NCI-H2029 (cell line): ENCODE measurements around the gene CARMIL1.
"Not testable (repeated sequence)": the region's sequence is repeated elsewhere in the genome, so short reads cannot be mapped to it uniquely, and the experiment has no call there.

ENCODE experiments used
- DNase-seq: peaks from one replicate; lab custom pipeline; 2025; lab: John Stamatoyannopoulos, UW

Gene CARMIL1

GRCh38 chr6:25277386-25277785 is 1.8 kb upstream of the CARMIL1 start:
- DNase-seq = no peak

GRCh38 chr6:25277857-25278256 is 1.3 kb upstream of the CARMIL1 start:
- DNase-seq = no peak

GRCh38 chr6:25278261-25278913 is 787 bp upstream of the CARMIL1 start:
- no peak for DNase-seq

- DNase-seq = no peak
These were observed 672 bp downstream of the CARMIL1 start for GRCh38 chr6:25279748-25280343.

GRCh38 chr6:25280344-25281074 is 1.3 kb downstream of the CARMIL1 start:
- DNase-seq = no peak

GRCh38 chr6:25286891-25287290 is 7.7 kb downstream of the CARMIL1 start:
- no peak for DNase-seq

GRCh38 chr6:25287941-25288340 is 8.8 kb downstream of the CARMIL1 start:
- DNase-seq = no peak

- no peak for DNase-seq
These were observed 9.3 kb downstream of the CARMIL1 start for GRCh38 chr6:25288518-25288917.

- DNase-seq = no peak
These were observed 11.3 kb downstream of the CARMIL1 start for GRCh38 chr6:25290306-25291060.

GRCh38 chr6:25292384-25292783 is 13.2 kb downstream of the CARMIL1 start:
- DNase-seq = no peak

GRCh38 chr6:25295651-25296050 is 16.5 kb downstream of the CARMIL1 start:
- no peak for DNase-seq

- DNase-seq = no peak
These were observed 17.2 kb downstream of the CARMIL1 start for GRCh38 chr6:25296217-25296905.

GRCh38 chr6:25297039-25297441 is 17.9 kb downstream of the CARMIL1 start:
- no peak for DNase-seq

GRCh38 chr6:25297823-25298522 is 18.8 kb downstream of the CARMIL1 start:
- DNase-seq = no peak

- DNase-seq = not testable (repeated sequence)
These were observed 19.3 kb downstream of the CARMIL1 start for GRCh38 chr6:25298523-25298865.

GRCh38 chr6:25301362-25301761 is 22.2 kb downstream of the CARMIL1 start:
- no peak for DNase-seq

GRCh38 chr6:25302151-25302550 is 23.0 kb downstream of the CARMIL1 start:
- no peak for DNase-seq

GRCh38 chr6:25302677-25303128 is 23.5 kb downstream of the CARMIL1 start:
- peak; percentile 76 for DNase-seq

GRCh38 chr6:25303254-25303653 is 24.1 kb downstream of the CARMIL1 start:
- DNase-seq = no peak

- no peak for DNase-seq
These were observed 27.2 kb downstream of the CARMIL1 start for GRCh38 chr6:25306379-25306778.

GRCh38 chr6:25307805-25308494 is 28.8 kb downstream of the CARMIL1 start:
- DNase-seq = no peak
